ENCODE measurements around the gene VKORC1L1. TPM values are rescaled to one million over a fixed set of nuclear protein-coding genes. Genes with fewer than 3 reads are reported as not detected.
"Not testable (repeated sequence)": the region's sequence is repeated elsewhere in the genome, so short reads cannot be mapped to it uniquely, and the experiment has no call there.

Gene VKORC1L1
- total RNA-seq, 2 experiments from 2014 or later = 27.1 to 28.6 TPM

GRCh38 chr7:65926588-65926987 lies 53.7 kb downstream of the VKORC1L1 start:
- POLR2A ChIA-PET = interaction anchor here (0.5 to 0.6 kb wide), 2 partner anchors 33 to 188 kb away, joined by 4 read pairs; no protein-coding TSS in a partner anchor

GRCh38 chr7:65927489-65928448 lies 54.9 kb downstream of the VKORC1L1 start:
- CTCF ChIA-PET = no interaction called here
- POLR2A ChIA-PET = no interaction called here

More at GRCh38 chr7:65926588-65926987, 53.7 kb downstream of the VKORC1L1 start:
- CTCF ChIA-PET = no interaction called here

GRCh38 chr7:65931685-65932084 lies 58.8 kb downstream of the VKORC1L1 start:
- ChIA-PET POLR2A (no interaction called here), CTCF (no interaction called here)

- ChIA-PET CTCF (no interaction called here), POLR2A (no interaction called here)
Measured at GRCh38 chr7:65937296-65937695, 64.4 kb downstream of the VKORC1L1 start.

- POLR2A ChIA-PET = no interaction called here
- CTCF ChIA-PET = no interaction called here
Measured at GRCh38 chr7:65938336-65938895, 65.5 kb downstream of the VKORC1L1 start.

GRCh38 chr7:65945787-65946186 lies 72.9 kb downstream of the VKORC1L1 start:
- CTCF ChIA-PET = not testable (repeated sequence)

GRCh38 chr7:65946904-65947303 lies 74.0 kb downstream of the VKORC1L1 start:
- CTCF ChIA-PET = no interaction called here
- POLR2A ChIA-PET = no interaction called here

More at GRCh38 chr7:65945787-65946186, 72.9 kb downstream of the VKORC1L1 start:
- POLR2A ChIA-PET = not testable (repeated sequence)

GRCh38 chr7:65951837-65952578 lies 79.1 kb downstream of the VKORC1L1 start:
- POLR2A ChIA-PET = no interaction called here

GRCh38 chr7:65953001-65953720 lies 80.3 kb downstream of the VKORC1L1 start:
- ChIA-PET POLR2A (no interaction called here), CTCF (interaction anchor here (0.6 kb wide), 1 partner anchor 332 kb away, joined by 3 read pairs; no protein-coding TSS in a partner anchor)

More at GRCh38 chr7:65951837-65952578, 79.1 kb downstream of the VKORC1L1 start:
- CTCF ChIA-PET = interaction anchor here (0.6 kb wide), 1 partner anchor 331 kb away, joined by 3 read pairs; no protein-coding TSS in a partner anchor

- POLR2A ChIA-PET = no interaction called here
Measured at GRCh38 chr7:65953890-65954450, 81.1 kb downstream of the VKORC1L1 start.

GRCh38 chr7:65955718-65956117 lies 82.8 kb downstream of the VKORC1L1 start:
- POLR2A ChIA-PET = no interaction called here

More at GRCh38 chr7:65953890-65954450, 81.1 kb downstream of the VKORC1L1 start:
- CTCF ChIA-PET = interaction anchor here (0.7 kb wide), 1 partner anchor 940 kb away, joined by 3 read pairs; no protein-coding TSS in a partner anchor

GRCh38 chr7:65960351-65961074 lies 87.6 kb downstream of the VKORC1L1 start:
- ChIA-PET CTCF (no interaction called here), POLR2A (interaction anchor here (1.2 kb wide), 1 partner anchor 9 kb away, joined by 4 read pairs; no protein-coding TSS in a partner anchor)

More at GRCh38 chr7:65955718-65956117, 82.8 kb downstream of the VKORC1L1 start:
- CTCF ChIA-PET = no interaction called here

GRCh38 chr7:65962033-65962432 lies 89.2 kb downstream of the VKORC1L1 start:
- ChIA-PET CTCF (no interaction called here), POLR2A (no interaction called here)

GRCh38 chr7:65964671-65965070 lies 91.8 kb downstream of the VKORC1L1 start:
- CTCF ChIA-PET = interaction anchor here (0.5 kb wide), 1 partner anchor 67 kb away, joined by 3 read pairs; no protein-coding TSS in a partner anchor
- POLR2A ChIA-PET = not testable (repeated sequence)

GRCh38 chr7:65966146-65966545 lies 93.3 kb downstream of the VKORC1L1 start:
- POLR2A ChIA-PET = no interaction called here
- CTCF ChIA-PET = interaction anchor here (0.6 kb wide), 1 partner anchor 51 kb away, joined by 3 read pairs; no protein-coding TSS in a partner anchor

GRCh38 chr7:65967361-65968155 lies 94.7 kb downstream of the VKORC1L1 start:
- ChIA-PET POLR2A (no interaction called here), CTCF (no interaction called here)
